HT-29 (cell line): ENCODE results near the gene AFF4. TPM values are rescaled to one million over a fixed set of nuclear protein-coding genes. Genes with fewer than 3 reads are reported as not detected.
"Not testable (repeated sequence)": the region's sequence is repeated elsewhere in the genome, so short reads cannot be mapped to it uniquely, and the experiment has no call there.

ENCODE experiments used
- DNase-seq: peaks from one replicate; pipeline ENCODE4 v3.0.0-alpha.2; 2015; ENCODE audit warnings: low spot score
- total RNA-seq: library from RNA; depleted of rRNA; stranded (reverse); fragments of >200 nt; shearing (Covaris generic); gene quantifications from 2 replicates; pipeline ENCODE4 v1.2.3, GENCODE V29; 2014; rRNA removed

AFF4 gene
- 11.5 and 16.0 TPM in 2 replicates for total RNA-seq

DNA sequence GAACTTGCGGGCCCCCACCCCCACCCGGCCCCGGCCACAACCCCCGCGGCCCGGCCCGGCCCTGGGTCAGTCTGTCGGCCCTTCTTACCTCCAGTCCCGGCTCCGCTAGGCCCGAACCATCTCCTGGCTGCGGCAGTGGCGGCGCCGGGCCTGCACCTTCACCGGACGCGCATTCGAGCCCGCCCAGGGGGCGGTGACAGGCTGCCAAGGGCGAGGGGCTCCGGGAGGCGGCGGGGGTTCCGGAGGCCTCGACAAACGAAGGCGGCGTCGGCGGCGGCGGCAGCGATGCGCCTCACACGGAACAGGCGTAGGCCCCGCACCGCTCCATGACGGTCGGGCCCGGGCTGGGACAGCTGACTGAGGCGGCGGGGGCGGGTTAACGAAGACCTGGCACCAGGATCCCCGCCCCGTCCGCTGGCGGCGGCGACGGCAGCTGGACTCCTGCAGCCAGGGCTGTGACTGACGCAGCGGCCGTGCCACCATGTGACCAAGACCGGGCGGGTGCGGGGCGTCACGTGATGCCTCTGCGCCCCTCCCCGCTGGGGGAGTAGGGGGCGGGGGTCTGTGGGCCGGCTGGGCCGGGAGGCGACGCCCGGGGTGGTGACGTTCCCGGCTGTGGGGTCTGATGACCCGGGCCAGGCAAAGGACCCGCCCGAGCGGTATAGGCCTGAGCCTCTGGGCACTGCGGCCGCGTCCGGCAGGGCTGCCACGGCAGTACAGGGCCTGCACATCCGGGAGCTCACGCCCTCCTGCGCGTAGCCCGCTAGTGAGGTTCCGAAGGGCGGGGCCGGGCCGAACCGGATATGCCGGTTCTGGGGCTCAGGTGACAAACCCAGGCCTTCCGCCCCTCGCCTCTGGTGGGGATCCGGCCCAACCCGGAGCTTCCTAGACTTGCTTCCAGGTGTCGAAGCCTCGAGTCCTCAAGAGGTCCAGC, at the start of gene AFF4:
AFF4 (minus strand) TSS at position 464 of the 934 bp plus-strand sequence. CDS start 26,445 bp downstream, outside the sequence.
- DNase-seq: peak; percentile 97

DNA sequence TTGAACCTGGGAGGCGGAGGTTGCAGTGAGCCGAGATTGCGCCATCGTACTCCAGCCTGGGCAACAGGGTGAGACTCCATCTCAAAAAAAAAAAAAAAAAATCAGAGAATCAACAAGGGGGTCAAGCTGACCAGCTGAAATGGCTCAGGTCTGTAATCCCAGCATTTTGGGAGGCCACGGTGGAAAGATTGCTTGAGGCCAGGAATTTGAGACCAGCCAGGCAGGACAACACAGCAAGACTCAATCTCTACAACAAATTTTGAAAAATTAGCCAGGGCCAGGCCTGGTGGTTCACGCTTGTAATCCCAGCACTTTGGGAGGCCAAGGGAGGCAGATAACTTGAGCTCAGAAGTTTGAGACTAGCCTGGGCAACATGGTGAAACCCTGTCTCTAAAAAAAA, 45.0 kb upstream of the AFF4 start:
- DNase-seq: not testable (repeated sequence)

DNA sequence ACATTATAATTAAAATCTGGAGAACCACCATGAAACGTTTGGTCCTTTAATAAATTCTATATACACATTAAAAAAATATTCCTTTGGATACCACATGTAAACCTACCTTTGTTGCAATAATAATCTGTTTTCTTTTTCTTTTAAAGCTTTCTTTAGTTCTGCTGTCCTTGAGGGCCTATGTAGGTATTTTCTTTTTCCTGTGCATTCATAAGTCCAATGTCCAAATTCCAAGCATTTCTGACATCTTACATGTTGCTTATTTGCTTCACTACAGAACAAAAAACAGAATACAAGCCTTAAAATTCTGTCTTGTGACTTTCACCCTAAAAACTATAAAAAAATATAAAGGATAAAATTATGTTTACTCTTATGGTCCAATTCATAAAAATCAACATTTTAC, 43.2 kb upstream of the AFF4 start:
- no peak for DNase-seq

- DNase-seq: no peak
Observed at GRCh38 chr5:132999246-132999645, 35.8 kb upstream of the AFF4 start.

DNA sequence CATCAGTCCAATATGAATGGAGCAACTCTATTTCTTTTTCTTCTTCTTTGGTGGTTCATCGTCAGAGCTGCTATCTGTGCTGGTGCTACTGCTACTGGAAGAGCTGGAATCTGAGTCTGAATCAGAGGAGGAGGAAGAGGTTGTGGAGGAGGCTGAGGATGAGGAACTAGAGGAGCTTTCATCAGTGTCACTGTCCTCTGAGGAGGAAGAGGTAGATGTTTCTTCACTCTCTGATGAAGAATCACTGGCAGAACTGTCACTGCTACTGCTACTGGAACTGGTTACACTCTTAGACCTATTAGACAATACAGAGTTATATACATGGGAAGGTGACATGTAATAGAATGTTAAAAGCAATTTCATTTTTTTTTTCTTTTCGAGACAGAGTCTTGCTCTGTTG, 35.1 kb upstream of the AFF4 start:
- DNase-seq: no peak

- DNase-seq: no peak
Observed at GRCh38 chr5:132996307-132996706, 32.9 kb upstream of the AFF4 start.

GRCh38 chr5:132987531-132988408, 24.3 kb upstream of the AFF4 start:
- DNase-seq: no peak

DNA sequence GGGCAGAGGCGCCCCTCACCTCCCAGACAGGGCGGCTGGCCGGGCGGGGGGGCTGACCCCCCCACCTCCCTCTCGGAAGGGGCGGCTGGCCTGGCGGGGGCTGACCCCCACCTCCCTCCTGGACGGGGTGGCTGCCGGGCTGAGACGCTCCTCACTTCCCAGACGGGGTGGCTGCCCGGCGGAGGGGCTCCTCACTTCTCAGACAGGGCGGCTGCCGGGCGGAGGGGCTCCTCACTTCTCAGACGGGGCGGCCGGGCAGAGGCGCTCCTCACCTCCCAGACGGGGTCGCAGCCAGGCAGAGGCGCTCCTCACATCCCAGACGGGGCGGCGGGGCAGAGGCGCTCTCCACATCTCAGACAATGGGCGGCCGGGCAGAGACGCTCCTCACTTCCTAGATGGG, 19.5 kb upstream of the AFF4 start:
- not testable (repeated sequence) for DNase-seq

DNA sequence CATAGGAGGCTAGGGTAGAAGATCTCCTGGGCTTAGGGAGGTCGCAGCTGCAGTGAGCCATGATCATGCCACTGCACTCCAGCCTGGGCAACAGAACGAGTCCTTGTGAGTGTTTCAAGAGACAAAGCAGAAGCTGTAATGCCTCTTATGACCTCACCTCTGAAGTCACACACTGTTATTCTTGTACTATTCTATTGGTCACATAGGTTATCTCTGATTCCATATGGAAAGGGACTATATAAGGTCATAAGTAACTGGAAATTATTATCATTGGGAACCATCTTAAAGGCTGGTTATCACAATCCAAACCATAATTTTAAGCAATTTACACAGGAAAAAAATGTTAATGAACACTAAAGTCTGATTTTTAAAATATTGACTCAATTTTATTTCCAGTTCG, 17.9 kb upstream of the AFF4 start:
- no peak for DNase-seq

- no peak for DNase-seq
Observed at GRCh38 chr5:132979976-132980375, 16.5 kb upstream of the AFF4 start.

- no peak for DNase-seq
Observed at GRCh38 chr5:132979367-132979940, 16.0 kb upstream of the AFF4 start.

GRCh38 chr5:132976852-132977251, 13.4 kb upstream of the AFF4 start:
- no peak for DNase-seq

DNA sequence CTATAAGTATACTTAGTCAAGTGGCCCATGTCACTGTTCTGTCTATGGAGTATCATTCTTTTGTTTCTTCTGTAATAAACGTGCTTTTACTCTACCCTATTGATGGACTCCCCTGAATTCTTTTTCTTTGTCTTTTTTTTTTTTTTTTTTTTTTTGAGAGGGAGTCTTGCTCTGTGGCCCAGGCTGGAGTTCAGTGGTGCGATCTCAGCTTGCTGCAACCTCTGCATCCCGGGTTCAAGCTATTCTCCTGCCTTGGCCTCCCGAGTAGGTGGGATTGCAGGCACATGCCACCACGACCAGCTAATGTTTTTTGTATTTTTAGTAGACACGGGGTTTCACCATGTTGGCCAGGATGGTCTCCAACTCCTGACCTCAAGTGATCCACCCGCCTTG, 9.0 kb upstream of the AFF4 start:
- not testable (repeated sequence) for DNase-seq

DNA sequence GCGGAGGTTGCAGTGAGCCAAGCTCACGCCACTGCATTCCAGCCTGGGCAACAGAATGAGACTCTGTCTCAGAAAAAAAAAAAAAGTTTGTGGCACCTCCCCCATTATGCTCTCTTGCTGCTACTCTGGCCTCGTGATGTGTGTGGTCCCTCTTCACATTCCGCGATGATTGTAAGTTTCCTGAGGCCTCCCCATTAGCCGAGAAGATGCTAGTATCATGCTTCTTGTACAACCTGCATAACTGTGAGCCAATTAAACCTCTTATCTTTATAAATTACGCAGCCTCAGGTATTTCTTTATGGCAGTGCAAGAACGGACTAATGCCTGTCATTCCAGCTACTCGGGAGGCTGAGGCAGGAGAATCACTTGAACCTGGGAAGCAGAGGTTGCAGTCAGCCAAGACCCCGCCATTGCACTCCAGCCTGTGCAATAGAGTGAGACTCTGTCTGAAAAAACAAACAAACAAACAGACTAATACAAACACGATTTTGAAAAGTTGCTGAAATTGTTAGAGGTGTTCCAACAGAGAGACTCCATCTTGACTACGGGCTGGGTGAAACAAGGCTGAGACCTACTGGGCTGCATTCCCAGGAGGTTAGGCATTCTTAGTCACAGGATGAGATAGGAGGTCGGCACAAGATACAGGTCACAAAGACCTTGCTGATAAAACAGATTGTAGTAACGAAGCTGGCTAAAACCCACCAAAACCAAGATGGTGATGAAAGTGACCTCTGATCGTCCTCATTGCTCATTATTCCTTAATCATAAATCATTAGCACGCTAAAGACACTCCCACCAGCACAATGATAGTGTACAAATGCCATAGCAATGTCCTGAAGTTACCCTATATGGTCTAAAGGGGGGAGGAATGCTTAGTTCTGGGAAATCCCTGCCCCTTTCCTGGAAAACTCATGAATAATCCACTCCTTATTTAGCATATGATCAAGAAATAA, 8.3 kb upstream of the AFF4 start:
- no peak for DNase-seq

GRCh38 chr5:132965120-132965519, 1.7 kb upstream of the AFF4 start:
- no peak for DNase-seq

- peak; percentile 64 for DNase-seq
Observed at GRCh38 chr5:132962429-132963021, 909 bp downstream of the AFF4 start.

DNA sequence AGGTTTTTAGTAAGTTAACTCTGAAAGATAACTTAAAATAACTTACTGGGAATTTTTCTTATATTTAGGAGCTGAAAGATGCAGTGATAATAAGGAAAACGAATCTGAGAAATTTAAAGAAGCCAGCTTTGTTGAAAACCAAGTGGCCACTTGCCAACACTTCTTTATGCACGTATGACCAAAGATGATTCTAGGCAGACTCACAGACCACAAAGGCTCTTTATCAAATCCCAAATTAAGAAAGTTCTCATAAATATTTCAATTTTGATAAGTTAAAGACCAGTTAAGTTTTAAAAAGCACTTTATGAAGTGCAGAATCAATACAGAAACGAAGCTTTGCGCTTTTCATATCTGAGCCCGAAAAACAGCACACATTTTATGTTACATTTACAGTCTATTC, 1.5 kb downstream of the AFF4 start:
- peak; percentile 43 for DNase-seq

DNA sequence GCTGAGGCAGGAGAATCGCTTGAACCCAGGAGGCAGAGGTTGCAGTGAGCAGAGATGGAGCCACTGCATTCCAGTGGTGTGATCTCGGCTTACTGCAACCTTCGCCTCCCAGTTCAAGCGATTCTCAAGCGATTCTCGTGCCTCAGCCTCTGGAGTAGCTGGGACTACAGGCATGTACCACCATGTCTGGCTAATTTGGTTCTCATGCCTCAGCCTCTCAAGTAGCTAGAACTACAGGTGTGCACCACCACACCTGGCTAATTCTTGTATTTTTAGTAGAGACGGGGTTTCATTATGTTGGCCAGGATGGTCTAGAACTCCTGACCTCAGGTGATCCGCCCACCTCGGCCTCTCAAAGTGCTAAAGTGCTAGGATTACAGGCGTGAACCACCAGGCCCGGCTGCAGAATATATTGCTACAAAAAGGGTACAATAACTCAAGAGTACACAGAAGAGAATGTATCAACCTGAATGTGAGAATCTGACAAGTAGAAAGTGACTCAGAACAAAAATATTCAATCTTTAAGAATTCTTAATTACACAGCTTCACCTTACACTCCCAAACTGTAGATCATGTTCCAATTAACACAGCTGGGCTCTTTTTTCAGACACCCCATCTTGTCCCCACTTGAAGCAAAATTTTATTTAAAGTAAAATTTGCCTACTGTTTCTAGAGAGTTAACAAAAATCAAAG, 2.2 kb downstream of the AFF4 start:
- not testable (repeated sequence) for DNase-seq

- not testable (repeated sequence) for DNase-seq
Observed at GRCh38 chr5:132956166-132956799, 7.2 kb downstream of the AFF4 start.
